HEK293 (cell line): Measurements from ENCODE around the gene NMB.

Experiments
- ATF2 ChIP-seq: fragments of 450-650 bp; formaldehyde crosslinking; IDR thresholded peaks from 2 replicates; pipeline ENCODE4 v1.5.1; 2016; ENCODE audit warnings: missing biosample characterization, missing genetic modification characterization, low read depth
- BCL11B ChIP-seq: fragments of 450-650 bp; formaldehyde crosslinking; IDR thresholded peaks from 2 replicates; pipeline ENCODE4 v1.5.1; 2016; ENCODE audit warnings: low read depth, missing biosample characterization, missing genetic modification characterization
- CTCF ChIP-seq: fragments of 450-650 bp; formaldehyde crosslinking; IDR thresholded peaks from 2 replicates; pipeline ENCODE4 v1.5.1; 2016; ENCODE audit warnings: missing biosample characterization, missing genetic modification characterization
- ZBTB21 ChIP-seq: fragments of 450-650 bp; formaldehyde crosslinking; IDR thresholded peaks from 2 replicates; pipeline ENCODE4 v1.5.1; 2017; ENCODE audit warnings: missing biosample characterization, missing genetic modification characterization
- ZNF175 ChIP-seq: fragments of 450-650 bp; formaldehyde crosslinking; IDR thresholded peaks from 2 replicates; pipeline ENCODE4 v1.5.1; 2016; ENCODE audit warnings: missing biosample characterization, missing genetic modification characterization
- ZNF324 ChIP-seq: fragments of 450-650 bp; formaldehyde crosslinking; IDR thresholded peaks from 2 replicates; pipeline ENCODE4 v1.5.1; 2016; ENCODE audit warnings: missing biosample characterization, missing genetic modification characterization

GRCh38 chr15:84624359-84624758, 33.6 kb downstream of the NMB start:
- TF ChIP-seq BCL11B (tag by site-specific recombination) (no peak), ZNF175 (no peak), CTCF (no peak), ZNF324 (no peak), ZBTB21 (tag by site-specific recombination) (no peak), ATF2 (tag by site-specific recombination) (no peak)
